GM12801 (cell line): ENCODE data around the gene STIM1.

ENCODE experiments used
- CTCF ChIP-seq: IDR thresholded peaks from one replicate; pipeline ENCODE4 v1.5.1; 2011; ENCODE audit warnings: control low read depth; ENCODE audit not compliant: insufficient read length; ENCODE audit errors: extremely low read depth

STIM1 gene

DNA sequence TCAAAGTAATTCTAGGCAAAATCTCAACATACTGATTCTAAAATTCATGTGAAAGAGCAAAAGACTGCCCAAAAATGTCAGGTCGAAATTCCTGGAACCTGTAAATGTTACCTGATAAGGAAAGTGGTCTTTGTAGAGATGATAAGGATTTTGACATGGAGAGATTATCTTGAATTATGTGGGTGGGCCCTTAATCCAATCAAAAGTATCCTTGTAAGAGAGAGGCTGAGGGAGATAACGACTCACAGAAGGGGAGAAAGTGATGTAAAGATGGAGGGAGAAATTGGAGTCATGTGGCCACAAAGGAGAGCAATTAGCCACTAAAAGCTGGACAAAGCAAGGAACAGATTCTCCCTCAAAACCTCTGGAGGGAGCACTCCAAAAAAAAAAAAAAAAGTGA is 259.7 kb downstream of the STIM1 start:
- no peak for TF ChIP-seq CTCF

DNA sequence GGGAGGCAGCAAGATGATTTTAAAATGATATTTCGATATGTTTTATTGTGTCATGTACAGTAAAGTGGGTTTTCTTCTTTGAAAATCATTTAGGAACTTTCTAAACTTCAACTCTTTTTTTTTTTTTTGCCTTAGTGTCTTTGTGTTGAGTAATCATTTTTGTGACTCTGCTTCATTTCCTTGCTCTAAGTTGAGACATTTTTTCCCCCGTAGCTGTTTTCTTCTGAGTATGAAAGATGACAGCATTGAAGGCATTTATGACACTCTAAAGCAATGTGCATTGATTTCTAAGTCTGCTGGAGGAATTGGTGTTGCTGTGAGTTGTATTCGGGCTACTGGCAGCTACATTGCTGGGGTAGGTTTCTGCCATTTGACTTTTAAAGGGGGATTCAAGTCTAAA is 262.6 kb downstream of the STIM1 start:
- no peak for TF ChIP-seq CTCF

- no peak for TF ChIP-seq CTCF
These were observed 267.8 kb downstream of the STIM1 start for GRCh38 chr11:4123218-4123617.

- TF ChIP-seq CTCF, result no peak
These were observed 269.7 kb downstream of the STIM1 start for GRCh38 chr11:4125141-4125540.

DNA sequence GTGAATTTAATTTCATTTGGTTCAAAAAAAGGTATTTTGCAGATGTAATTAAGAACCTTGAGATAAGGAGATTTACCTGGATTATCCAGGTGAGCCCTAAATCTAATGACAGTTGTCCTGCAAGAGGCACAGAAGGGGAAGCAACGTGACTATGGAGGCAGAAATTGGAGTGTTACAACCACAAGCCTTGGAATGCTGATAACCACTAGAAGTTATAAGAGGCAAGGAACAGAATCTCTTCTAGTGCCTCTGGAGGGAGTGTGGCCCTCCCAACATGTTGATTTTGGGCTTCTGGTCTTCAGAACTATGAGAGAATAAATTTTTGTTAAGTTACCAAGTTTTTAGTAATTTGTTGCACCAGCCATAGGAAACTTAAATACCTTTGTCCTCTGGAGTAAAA is 271.9 kb downstream of the STIM1 start:
- no peak for TF ChIP-seq CTCF

DNA sequence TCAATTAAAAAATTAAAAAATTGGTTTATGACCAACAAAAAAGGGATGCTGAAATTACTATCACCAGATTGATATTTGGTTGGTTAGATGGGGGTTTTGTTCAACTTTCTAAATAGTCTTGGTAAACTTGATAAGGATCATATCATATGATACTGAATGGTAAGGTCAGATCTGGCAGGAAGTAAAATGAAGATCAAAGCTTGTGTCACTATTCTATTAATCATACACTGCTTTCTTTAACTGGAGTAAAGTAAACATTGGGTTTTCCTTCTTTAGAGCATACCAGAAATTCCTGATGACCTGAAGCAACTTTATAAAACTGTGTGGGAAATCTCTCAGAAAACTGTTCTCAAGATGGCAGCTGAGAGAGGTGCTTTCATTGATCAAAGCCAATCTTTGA is 279.3 kb downstream of the STIM1 start:
- no peak for TF ChIP-seq CTCF

- no peak for TF ChIP-seq CTCF
These were observed 283.0 kb downstream of the STIM1 start for GRCh38 chr11:4138497-4138896.

DNA sequence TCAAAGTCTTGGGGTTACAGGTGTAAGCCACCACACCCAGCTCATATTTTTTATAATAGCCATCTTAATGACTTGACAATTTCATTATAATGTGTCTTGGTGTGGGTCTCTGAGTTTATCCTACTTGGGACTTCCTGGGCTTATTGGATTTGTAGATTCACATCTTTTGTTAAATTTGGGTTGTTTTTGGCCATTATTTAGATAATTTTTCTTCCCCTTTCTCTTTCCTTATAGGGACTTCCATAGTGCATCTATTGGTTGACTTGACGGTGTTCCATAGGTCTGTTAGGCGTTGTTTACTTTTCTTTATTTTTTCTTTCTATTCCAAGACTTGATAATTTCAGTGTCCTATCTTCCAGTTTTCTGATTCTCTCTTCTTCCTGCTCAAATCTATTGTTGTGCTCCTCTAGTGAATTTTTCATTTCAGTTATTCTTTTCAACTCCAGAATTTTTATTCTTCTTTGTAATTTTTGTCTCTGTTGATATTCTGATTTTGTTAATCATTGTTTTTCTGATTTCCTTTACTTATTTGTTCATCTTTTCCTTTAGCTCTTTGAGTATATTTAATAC is 284.7 kb downstream of the STIM1 start:
- TF ChIP-seq CTCF, result no peak
